ENCODE data around the gene FOXK1. TPM values are rescaled to one million over a fixed set of nuclear protein-coding genes. Genes with fewer than 3 reads are reported as not detected.

FOXK1 gene
- total and polyA plus RNA-seq, 9 of the 15 experiments (the other 6 are each of a cell fraction or from before 2014, with no cell fraction given), result 0.32 to 45.5 (median 8.1) TPM

DNA sequence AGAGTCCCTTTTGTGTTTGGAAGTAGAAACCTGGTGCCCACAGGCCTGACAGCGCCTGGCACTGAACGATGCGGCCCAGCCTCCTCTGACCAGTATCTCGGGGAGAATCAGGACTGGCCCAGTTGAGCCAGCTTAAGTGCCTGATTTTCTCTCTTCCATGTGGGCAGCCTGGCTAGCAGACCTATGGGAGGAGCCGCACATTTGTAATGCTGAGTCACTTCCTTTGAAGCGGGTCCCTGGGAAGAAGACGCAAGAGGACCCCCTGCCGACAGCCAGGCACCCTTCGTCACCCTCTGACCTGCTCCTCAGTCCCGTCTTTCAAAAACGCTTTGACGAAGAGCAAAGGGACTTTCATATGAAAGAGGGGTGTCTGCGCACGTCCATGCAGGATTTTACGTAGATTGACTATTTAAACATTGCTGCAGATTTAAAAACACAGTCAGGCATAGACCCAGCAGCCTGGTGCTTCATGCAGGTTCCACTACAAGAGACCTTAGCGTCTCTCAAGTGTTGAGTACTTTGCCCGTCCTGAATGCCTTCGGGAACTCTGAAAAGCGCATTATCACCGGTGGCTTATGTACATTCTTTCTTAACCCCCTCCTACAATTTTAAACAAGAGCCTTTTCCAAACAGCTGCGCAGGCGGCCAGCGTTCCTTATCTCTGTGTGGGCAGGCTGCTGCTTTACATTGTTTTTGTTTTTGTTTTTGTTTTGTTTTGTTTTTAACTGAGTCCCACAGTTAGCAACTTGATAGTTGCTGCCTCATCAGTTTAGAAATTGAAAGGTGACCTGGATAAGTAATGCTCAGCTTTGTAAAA is 56.8 kb downstream of the FOXK1 start (continued):
- no peak for TF ChIP-seq ID3 (CRISPR knock-in tag; IDR thresholded peaks at IDR 0.05)
- no peak for TF ChIP-seq ID3 (tag; IDR thresholded peaks at IDR 0.05)
- no peak for TF ChIP-seq KLF10 (CRISPR knock-in tag; IDR thresholded peaks at IDR 0.05)
- TF ChIP-seq KAT7 (CRISPR knock-in tag; IDR thresholded peaks at IDR 0.05; ENCODE audit: borderline replicate concordance), result no peak
- TF ChIP-seq ZNF140 (CRISPR knock-in tag; IDR thresholded peaks at IDR 0.05), result no peak
- TF ChIP-seq ZEB2 (IDR thresholded peaks at IDR 0.05), result peak; percentile 39; the same call in 1 of the 2 replicates
- TF ChIP-seq GATA2 (CRISPR knock-in tag; IDR thresholded peaks at IDR 0.05), result no peak
- TF ChIP-seq, protein P1, sequence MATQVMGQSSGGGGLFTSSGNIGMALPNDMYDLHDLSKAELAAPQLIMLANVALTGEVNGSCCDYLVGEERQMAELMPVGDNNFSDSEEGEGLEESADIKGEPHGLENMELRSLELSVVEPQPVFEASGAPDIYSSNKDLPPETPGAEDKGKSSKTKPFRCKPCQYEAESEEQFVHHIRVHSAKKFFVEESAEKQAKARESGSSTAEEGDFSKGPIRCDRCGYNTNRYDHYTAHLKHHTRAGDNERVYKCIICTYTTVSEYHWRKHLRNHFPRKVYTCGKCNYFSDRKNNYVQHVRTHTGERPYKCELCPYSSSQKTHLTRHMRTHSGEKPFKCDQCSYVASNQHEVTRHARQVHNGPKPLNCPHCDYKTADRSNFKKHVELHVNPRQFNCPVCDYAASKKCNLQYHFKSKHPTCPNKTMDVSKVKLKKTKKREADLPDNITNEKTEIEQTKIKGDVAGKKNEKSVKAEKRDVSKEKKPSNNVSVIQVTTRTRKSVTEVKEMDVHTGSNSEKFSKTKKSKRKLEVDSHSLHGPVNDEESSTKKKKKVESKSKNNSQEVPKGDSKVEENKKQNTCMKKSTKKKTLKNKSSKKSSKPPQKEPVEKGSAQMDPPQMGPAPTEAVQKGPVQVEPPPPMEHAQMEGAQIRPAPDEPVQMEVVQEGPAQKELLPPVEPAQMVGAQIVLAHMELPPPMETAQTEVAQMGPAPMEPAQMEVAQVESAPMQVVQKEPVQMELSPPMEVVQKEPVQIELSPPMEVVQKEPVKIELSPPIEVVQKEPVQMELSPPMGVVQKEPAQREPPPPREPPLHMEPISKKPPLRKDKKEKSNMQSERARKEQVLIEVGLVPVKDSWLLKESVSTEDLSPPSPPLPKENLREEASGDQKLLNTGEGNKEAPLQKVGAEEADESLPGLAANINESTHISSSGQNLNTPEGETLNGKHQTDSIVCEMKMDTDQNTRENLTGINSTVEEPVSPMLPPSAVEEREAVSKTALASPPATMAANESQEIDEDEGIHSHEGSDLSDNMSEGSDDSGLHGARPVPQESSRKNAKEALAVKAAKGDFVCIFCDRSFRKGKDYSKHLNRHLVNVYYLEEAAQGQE (IDR thresholded peaks at IDR 0.05; ENCODE audit: borderline replicate concordance), result 0 out of 2 replicates have a peak, but pooled peaks have one; percentile 17
- TF ChIP-seq, protein P1 (CRISPR knock-in tag; IDR thresholded peaks at IDR 0.05; ENCODE audit: low read depth), result no peak
- no peak for TF ChIP-seq HMG20A (CRISPR knock-in tag; conservative IDR thresholded peaks at IDR 0.05)
- peak; percentile 60 for TF ChIP-seq CBFA2T2 (conservative IDR thresholded peaks at IDR 0.05)
- peak; percentile 37 to 63; a peak in 2 of 4 replicates for TF ChIP-seq KDM1A (IDR thresholded peaks at IDR 0.05)
- peak; percentile 54 for TF ChIP-seq POLR2G (IDR thresholded peaks at IDR 0.05; ENCODE audit: low read depth, low read length)
- no peak for TF ChIP-seq MTF1 (CRISPR knock-in tag; IDR thresholded peaks at IDR 0.05; ENCODE audit: borderline replicate concordance)
- TF ChIP-seq DPF2 (IDR thresholded peaks at IDR 0.05), result peak; percentile 86

All from K562 (cell line).